Gastrocnemius medialis (tissue), 4 donors: ENCODE data around the gene POU3F1. TPM values are rescaled to one million over a fixed set of nuclear protein-coding genes. Genes with fewer than 3 reads are reported as not detected.
A peak's percentile ranks its signal among the peaks of the same experiment; 100 is the strongest.

Experiments
- ATAC-seq, 2 donors: fragments of 150-250 bp; one replicate each; pipeline ENCODE4 v1.9.1; 2016
- DNase-seq, 2 donors: peaks; one replicate each; pipeline ENCODE4 v3.0.0-alpha.2; 2019
- H3K27ac ChIP-seq, 4 donors: fragments of 200-600 bp; sonication (generic); 1 replicate in 1 of 4; 2 replicates in 3 of 4; pipeline ENCODE4 v1.5.1; 2016 to 2018; ENCODE audit warnings: mild to moderate bottlenecking in 2 of 4, moderate library complexity in 1 of 4
- H3K27me3 ChIP-seq, 3 donors: fragments of 200-600 bp; sonication (generic) in 2 of 3; 1 replicate in 1 of 3; 2 replicates in 2 of 3; pipeline versions ENCODE4 v1.5.1 to v1.6.0; 2016 to 2019; ENCODE audit warnings: mild to moderate bottlenecking in 1 of 3, moderate library complexity in 1 of 3
- H3K36me3 ChIP-seq, 2 donors: fragments of 200-600 bp; sonication (generic) in 1 of 2; one replicate each; pipeline ENCODE4 v1.5.1; 2017 to 2018
- H3K4me1 ChIP-seq, 2 donors: fragments of 200-600 bp; sonication (generic) in 1 of 2; one replicate each; pipeline ENCODE4 v1.5.1; 2016 to 2017; ENCODE audit warnings: mild to moderate bottlenecking in 2 of 2
- H3K4me3 ChIP-seq, 4 donors: fragments of 200-600 bp; sonication (generic) in 3 of 4; 1 replicate in 1 of 4; 2 replicates in 3 of 4; pipeline ENCODE4 v1.5.1; 2016 to 2019; ENCODE audit warnings: mild to moderate bottlenecking in 2 of 4
- H3K9me3 ChIP-seq, 3 donors: fragments of 200-600 bp; sonication (generic) in 2 of 3; 1 replicate in 1 of 3; 2 replicates in 2 of 3; pipeline ENCODE4 v1.5.1; 2016 to 2019
- POLR2A ChIP-seq, 2 donors: fragments of 450-650 bp; IDR thresholded peaks; one replicate each; pipeline ENCODE4 v1.6.1; 2017; ENCODE audit warnings: antibody characterized with exemption in 2 of 2, mild to moderate bottlenecking in 2 of 2, moderate library complexity in 2 of 2
- in situ Hi-C, 4 donors: fragments of 200-750 bp; cut with MboI; loops; one replicate each; pipeline versions ENCODE4 v1.15.0 to v1.8.0; 2017; ENCODE audit warnings: low sequenced_read_pairs in 4 of 4
- intact Hi-C: fragments of 100-400 bp; cut with DNase I; formaldehyde crosslinking; loops from one replicate; pipeline ENCODE4 v1.15.1; 2023; ENCODE audit warnings: low total_unique reads
- total RNA-seq, 4 donors: library from RNA; depleted of rRNA; stranded (reverse); fragments of >200 nt; gene quantifications; one replicate each; pipeline versions ENCODE4 v1.1.0 to v1.2.3, GENCODE V29; 2016
- TF ChIP-seq, protein P1 (sequence below), 5 experiments: fragments of 450-650 bp in 3 of 5; fragments of 200-600 bp in 2 of 5; sonication (generic) in 2 of 5; IDR thresholded peaks in 4 of 5; conservative IDR thresholded peaks in 1 of 5; 1 replicate in 4 of 5; 2 replicates in 1 of 5; pipeline ENCODE4 v1.5.1; 2016 to 2019; ENCODE audit warnings: antibody characterized with exemption in 5 of 5, mild to moderate bottlenecking in 3 of 5, moderate library complexity in 3 of 5

The POU3F1 gene
- total RNA-seq, 4 donors from 2014 or later, result 0.13 to 2.3 (median 0.69) TPM

DNA sequence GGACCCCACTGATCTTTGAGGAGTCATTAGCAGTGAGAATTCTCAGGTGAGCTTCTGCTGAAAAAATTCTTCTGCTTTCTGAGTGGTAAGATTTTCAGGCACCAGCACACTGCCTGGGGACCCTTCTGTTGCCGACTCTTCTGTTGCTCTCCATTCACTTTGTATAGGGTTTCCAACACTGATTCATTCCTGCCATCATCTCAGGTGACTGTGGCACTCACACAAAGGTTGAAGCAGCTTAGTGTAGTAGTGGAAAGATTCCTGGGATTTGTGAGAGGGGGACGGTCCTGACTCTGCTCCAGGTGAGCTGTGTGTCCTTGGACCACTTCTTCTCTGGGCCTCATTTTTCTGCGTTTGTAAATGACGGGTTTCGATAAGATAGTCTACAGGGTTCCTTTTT, 24.6 kb downstream of the POU3F1 start:
- DNase-seq, result peak in 1 of 2 donors; percentile 62
- Histone ChIP-seq H3K27me3 (no peaks in the 10 kb centered on the region), H3K36me3 (peaks cover 0 to 72% of the 10 kb centered on the region in 2 donors), H3K4me3 (no peak overlapping the region), H3K27ac (peak overlapping the region; percentile 94 to 100 (median 98)), H3K4me1 (peaks cover 89% of the 10 kb centered on the region in 2 donors), H3K9me3 (no peaks in the 10 kb centered on the region)
- ATAC-seq, result peak; percentile 53 to 64
- in situ Hi-C loops (no loop called here), intact Hi-C loops (loop anchor here (10.0 kb wide), 1 partner anchor 327 kb away; the partner anchor contains the start of gene CDCA8)
- peak in 1 of 2 donors; percentile 36 for TF ChIP-seq POLR2A (IDR thresholded peaks at IDR 0.05)
- TF ChIP-seq, protein P1, sequence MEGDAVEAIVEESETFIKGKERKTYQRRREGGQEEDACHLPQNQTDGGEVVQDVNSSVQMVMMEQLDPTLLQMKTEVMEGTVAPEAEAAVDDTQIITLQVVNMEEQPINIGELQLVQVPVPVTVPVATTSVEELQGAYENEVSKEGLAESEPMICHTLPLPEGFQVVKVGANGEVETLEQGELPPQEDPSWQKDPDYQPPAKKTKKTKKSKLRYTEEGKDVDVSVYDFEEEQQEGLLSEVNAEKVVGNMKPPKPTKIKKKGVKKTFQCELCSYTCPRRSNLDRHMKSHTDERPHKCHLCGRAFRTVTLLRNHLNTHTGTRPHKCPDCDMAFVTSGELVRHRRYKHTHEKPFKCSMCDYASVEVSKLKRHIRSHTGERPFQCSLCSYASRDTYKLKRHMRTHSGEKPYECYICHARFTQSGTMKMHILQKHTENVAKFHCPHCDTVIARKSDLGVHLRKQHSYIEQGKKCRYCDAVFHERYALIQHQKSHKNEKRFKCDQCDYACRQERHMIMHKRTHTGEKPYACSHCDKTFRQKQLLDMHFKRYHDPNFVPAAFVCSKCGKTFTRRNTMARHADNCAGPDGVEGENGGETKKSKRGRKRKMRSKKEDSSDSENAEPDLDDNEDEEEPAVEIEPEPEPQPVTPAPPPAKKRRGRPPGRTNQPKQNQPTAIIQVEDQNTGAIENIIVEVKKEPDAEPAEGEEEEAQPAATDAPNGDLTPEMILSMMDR (IDR thresholded peaks at IDR 0.05 in 4 of 5, conservative IDR thresholded peaks at IDR 0.05 in 1 of 5), result no peak

DNA sequence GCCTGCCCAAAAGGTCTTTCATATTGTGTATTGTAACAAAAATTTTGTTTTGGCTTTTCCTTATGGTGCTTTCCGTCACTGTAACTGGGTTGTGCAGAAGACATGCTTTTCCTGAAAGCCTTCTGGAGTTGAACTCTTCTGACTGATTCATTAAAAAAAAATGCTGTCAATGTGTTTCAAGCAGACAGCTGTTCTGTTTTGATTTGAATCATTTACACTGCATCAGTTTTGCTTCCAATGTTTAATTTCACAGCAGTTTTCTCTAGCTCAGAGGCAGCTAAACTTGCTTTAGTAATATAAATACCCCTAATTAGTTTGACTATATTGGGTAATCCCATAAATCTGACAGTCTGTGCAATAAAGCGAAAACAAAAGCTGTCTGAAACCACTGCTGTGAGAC, 26.2 kb downstream of the POU3F1 start:
- no peaks in the 10 kb centered on the region for H3K9me3 ChIP-seq
- peak overlapping the region; percentile 94 to 100 (median 98) for H3K27ac ChIP-seq
- no peak overlapping the region for H3K4me3 ChIP-seq
- H3K4me1 ChIP-seq, result peaks cover 89% of the 10 kb centered on the region in 2 donors
- TF ChIP-seq, protein P1 (IDR thresholded peaks at IDR 0.05 in 4 of 5, conservative IDR thresholded peaks at IDR 0.05 in 1 of 5), result no peak
- TF ChIP-seq POLR2A (IDR thresholded peaks at IDR 0.05), result no peak
- intact Hi-C loops, result loop anchor here (10.0 kb wide), 1 partner anchor 326 kb away; the partner anchor contains the start of gene CDCA8
- DNase-seq, result no peak
- H3K36me3 ChIP-seq, result peaks cover 0 to 68% of the 10 kb centered on the region in 2 donors
- no peaks in the 10 kb centered on the region for H3K27me3 ChIP-seq
- in situ Hi-C loops, result no loop called here
- no peak for ATAC-seq

DNA sequence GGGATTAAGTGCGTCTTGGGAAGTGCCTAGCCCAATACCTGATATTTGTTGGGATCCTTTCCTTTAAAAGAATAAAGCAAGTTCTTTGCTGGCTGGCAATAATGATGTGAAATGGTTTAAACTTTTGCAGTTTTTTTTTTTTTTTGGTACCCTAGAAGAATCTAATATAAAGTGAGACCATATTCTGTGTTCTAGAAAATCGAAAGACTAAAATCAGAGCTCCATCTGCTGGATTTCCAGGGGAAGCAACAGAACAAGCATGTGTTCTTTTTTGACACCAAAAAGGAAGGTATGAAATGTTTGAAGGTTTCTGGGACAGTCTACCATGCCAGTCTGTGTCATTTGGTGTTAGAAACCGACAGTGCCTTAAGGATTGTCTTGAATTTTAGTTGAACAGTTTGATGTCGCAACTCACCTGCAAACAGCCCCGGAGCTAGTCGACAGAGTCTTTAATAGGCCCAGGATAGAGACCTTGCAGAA, 27.7 kb downstream of the POU3F1 start:
- peak overlapping the region; percentile 94 to 100 (median 98) for H3K27ac ChIP-seq
- in situ Hi-C loops, result no loop called here
- intact Hi-C loops, result no loop called here
- no peak overlapping the region for H3K4me3 ChIP-seq
- no peaks in the 10 kb centered on the region for H3K9me3 ChIP-seq
- peaks cover 0 to 56% of the 10 kb centered on the region in 2 donors for H3K36me3 ChIP-seq
- H3K27me3 ChIP-seq, result no peaks in the 10 kb centered on the region
- TF ChIP-seq, protein P1 (IDR thresholded peaks at IDR 0.05 in 4 of 5, conservative IDR thresholded peaks at IDR 0.05 in 1 of 5), result peak; percentile 57 to 76 (median 70)
- no peak for TF ChIP-seq POLR2A (IDR thresholded peaks at IDR 0.05)
- DNase-seq (no peak), ATAC-seq (no peak)
- peaks cover 94 to 95% of the 10 kb centered on the region in 2 donors for H3K4me1 ChIP-seq

GRCh38 chr1:38015978-38016725, 30.4 kb downstream of the POU3F1 start:
- peaks cover 84 to 91% of the 10 kb centered on the region in 2 donors for H3K4me1 ChIP-seq
- no peaks in the 10 kb centered on the region for H3K9me3 ChIP-seq
- TF ChIP-seq POLR2A (IDR thresholded peaks at IDR 0.05), result peak; percentile 60 to 72
- TF ChIP-seq, protein P1 (IDR thresholded peaks at IDR 0.05 in 4 of 5, conservative IDR thresholded peaks at IDR 0.05 in 1 of 5), result no peak
- intact Hi-C loops (loop anchor here (1.0 to 2.0 kb wide), 2 partner anchors 13 to 25 kb away; partner anchors contain the start of gene SF3A3), in situ Hi-C loops (no loop called here)
- peak overlapping the region; percentile 10 to 29 (median 15) for H3K4me3 ChIP-seq
- peak overlapping the region; percentile 94 to 100 (median 98) for H3K27ac ChIP-seq
- peak; percentile 94 to 97 for DNase-seq
- no peaks in the 10 kb centered on the region for H3K27me3 ChIP-seq
- H3K36me3 ChIP-seq, result peaks cover 0 to 44% of the 10 kb centered on the region in 2 donors
- peak; percentile 54 to 64 for ATAC-seq
